SHP77 treated with DMSO at 0.1 percent for 48 hours (cell line): ENCODE measurements around the gene MFSD2B.
"Not testable (repeated sequence)": the region's sequence is repeated elsewhere in the genome, so short reads cannot be mapped to it uniquely, and the experiment has no call there.

Experiments used
- DNase-seq: peaks from one replicate; lab custom pipeline; 2025; lab: John Stamatoyannopoulos, UW

Gene MFSD2B

DNA sequence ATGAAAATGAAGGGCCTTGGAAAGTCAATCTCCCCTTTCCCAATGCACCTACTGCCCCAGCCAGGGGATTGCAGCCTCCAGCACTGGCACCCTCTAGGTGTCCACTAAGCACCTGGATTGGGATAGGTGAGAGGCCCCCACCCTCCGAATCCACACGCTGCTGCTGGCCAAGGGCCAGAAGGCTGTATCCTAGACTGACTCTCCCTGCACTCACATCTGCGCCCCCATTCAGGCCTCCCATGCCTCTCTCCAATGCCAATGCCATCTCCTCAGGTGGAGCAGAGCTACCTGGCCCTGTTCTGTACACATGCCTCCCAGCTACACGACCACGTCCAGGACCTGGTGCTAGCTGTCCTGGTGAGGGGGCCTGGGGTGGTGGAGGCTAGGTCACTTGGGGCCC, 9.8 kb downstream of the MFSD2B start:
- no peak for DNase-seq

DNA sequence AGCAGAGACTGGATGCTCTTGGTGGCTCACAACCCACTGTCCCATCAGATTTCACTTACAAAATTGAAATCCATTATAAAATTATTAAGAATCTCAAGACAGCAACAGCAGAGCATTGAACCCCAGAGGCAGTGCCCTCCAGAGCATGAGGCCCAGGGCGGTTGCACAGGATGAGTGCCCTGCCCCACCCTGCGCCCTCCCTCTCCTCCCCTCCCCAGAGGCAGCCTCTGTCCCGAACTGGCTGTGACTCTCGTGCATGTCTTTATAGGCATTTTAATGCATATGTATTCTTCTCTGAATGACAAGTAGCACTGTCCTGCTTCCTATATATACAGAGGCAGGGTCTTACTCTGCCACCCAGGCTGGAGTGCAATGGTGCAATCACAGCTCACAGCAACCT, 10.4 kb downstream of the MFSD2B start:
- no peak for DNase-seq

DNA sequence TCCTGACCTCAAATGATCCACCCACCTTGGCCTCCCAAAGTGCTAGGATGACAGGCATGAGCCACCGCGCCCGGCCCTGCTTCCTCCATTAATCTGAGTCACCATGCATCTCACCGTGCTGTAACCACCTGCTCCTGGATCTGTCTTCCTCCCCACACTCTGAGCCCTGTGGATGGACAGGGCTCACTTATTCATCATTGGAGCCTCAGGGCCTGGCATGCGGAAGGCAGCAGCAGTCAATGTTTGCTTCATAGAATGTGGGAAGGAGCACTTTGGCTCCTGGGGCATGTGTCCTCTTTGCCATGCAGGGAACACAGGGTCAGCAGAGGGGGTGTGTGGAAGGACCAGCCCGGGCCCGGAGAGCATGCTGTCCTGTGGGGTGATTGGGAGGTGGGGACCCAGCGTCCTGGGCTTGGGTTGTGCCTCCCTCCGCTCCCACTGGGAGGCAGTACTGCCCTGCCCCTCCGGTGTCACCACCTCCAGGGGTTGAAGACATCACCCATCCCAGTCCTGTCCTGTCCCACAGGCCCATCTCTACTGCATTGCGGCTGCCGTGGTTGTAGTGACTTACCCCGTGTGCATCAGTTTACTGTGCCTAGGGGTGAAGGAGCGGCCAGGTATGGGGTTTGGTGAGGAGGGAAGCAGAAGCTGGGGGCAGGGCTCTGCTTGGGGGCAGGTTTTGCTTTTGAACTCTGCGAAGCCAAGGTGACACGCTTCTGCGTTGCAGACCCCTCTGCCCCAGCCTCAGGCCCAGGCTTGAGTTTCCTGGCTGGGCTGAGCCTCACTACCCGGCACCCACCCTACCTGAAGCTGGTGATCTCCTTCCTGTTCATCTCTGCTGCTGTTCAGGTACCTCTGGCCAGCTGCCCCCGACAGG, 11.5 kb downstream of the MFSD2B start:
- no peak for DNase-seq

DNA sequence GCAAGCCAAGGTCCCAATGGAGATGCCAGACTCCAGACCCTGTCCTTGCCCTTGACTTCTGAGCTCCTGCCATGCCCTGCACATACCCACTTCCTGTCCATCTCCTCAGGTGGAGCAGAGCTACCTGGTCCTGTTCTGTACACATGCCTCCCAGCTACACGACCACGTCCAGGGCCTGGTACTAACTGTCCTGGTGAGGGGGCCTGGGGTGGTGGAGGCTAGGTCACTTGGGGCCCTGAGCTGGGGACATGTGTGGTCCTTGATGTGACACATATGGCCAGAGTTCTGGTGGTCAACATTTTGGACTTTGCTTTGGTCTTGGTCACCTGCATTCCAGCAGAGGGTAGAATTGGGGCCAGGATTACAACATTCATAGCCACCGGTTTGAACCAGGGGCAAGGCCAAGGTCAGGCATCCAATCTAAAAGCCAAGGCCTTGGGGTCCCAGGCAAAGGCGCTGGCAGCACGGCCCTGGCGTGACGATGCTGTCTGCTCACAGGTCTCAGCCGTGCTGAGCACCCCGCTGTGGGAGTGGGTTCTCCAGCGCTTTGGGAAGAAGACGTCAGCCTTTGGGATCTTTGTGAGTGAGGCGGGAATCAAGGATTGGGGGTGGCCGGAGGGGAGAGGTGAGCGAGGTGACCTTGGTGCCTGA, 12.6 kb downstream of the MFSD2B start:
- DNase-seq, result no peak

DNA sequence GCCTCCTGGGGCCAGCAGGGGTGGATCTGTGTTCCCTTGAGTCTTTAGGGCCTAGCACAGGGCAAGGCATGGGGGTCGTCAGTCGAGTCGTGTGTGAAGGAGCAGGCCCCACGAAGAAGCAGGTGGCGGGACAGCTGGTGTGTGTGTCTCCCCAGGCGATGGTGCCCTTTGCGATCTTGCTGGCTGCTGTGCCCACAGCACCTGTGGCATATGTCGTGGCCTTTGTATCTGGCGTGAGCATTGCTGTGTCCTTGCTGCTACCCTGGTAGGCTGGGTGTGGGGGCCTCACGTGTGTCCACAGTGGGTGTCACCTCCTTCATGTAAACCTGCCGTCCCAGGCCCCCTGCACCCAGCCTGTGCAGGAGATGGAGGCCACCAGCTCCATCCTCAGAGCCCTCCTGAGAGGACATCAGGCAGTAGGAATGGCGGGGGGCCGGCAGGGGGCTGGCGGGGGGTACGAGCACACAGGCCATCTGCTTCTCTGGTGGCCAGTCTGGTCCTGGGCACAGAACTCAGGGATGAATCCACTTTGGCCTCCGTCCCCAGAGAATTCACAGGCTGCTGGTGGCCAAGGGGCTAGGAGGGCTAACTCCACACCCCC, 13.2 kb downstream of the MFSD2B start:
- DNase-seq, result no peak

DNA sequence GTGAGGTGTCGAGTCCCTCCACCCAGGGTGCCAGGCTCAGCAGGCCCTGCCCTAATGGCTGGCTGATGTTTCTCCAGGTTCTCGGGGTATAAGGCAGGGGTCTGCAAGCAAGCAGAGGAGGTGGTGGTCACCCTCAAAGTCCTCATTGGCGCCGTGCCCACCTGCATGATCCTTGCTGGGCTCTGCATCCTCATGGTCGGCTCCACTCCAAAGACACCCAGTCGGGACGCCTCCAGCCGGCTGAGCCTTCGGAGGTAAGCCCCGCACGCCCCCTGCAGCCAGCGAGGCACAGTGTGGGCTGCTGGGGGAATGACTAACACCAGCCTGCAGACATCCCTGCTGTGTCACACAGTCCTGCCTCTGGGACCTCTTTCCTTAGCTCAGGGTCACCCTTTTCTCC, 14.1 kb downstream of the MFSD2B start:
- DNase-seq, result no peak

DNA sequence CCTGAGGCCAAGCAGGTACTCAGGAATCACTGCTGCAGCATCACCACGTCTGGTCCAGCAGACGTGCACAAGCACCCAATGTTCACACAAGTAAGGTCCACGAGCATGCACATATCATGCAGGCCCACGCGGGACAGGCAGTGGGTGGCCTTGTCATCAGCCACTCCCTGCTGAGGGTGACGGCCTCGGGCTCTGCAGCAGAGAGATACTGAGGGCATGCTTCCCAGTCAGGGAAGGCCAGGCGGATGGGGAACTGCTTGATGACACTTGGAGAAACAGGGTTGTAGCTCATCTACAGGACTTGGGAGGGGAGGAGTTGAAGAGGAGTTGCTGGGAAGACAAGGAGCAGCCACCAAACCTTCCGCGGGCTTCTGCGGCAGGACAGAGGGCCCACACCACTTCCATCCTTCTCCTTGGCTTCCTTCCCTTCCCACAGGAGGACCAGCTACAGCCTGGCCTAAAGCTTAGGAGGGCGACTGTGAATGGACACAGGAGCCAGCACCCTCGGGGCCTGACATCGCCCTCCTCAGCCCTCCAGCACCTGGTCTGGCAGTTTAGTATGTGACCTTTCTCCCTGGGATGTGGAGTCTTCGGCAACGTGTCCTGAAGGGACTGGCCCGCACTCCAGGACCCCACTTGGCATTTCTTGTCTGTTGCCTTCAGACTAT, 15.2 kb downstream of the MFSD2B start:
- DNase-seq, result no peak

DNA sequence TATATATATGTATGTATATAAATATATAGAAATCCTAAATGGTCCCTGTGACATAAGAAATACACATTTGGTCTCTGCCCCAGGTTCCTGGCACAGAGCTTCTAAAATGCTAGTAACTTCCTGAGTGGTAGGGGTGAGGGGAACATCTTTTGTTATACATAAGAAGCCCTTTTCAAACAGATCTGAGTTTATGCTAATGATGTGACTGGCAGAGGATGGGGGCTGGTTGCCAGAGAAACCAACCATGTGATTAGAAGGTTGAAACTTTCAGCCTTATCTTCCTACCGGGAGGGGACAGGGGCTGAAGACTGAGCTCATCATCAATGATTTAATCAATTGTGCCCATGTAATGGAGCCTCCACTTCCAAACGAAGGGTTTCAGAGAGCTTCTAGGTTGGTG, 16.3 kb downstream of the MFSD2B start:
- no peak for DNase-seq

DNA sequence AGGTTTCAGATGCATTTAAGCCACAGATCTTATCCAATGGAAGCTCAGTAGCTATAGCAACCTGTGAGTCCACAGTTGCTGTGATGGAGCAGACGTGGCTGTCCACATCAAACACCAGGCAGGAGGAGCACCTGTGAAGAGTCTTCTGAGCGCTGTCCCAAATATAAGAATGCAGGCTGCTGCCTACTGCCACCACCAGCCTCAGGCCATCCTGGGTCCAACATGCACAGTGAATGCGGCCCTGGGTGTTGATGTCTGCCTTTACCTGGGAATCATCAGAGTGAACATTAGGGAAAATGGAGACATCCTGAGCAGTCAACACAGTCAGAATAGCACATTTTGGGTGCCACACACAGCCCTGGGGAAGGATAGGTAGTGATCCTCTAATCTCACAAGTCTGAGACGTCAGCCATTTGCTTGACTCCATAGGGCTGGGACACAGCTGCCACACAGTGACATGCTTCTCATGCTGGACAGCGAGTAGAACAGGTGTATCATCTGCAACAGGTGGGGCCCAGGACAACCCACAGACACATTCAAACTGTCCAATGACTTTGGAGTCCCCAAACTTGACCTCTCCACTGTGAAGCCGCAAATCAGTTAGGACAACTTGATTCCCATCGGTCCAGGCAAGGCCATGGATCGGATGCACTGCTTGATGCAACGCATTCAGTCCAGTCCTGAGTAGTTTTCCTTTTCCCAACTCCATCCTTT, 29.1 kb downstream of the MFSD2B start:
- no peak for DNase-seq

DNA sequence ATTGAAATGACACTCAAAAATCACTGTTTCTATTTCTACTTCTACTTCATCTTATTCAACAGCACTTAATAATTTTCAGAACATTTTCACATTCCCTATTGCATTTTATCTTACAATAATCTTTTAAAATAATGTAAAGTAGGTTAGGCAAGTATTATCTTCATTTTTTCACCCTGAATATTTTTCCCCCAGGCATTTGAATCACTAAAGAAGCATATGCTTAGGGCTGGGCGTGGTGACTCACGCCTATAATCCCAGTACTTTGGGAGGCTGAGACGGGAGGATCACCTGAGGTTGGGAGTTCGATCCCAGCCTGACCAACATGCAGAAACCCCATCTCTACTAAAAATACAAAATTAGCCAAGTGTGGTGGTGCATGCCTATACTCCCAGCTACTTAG, 30.6 kb downstream of the MFSD2B start:
- no peak for DNase-seq

DNA sequence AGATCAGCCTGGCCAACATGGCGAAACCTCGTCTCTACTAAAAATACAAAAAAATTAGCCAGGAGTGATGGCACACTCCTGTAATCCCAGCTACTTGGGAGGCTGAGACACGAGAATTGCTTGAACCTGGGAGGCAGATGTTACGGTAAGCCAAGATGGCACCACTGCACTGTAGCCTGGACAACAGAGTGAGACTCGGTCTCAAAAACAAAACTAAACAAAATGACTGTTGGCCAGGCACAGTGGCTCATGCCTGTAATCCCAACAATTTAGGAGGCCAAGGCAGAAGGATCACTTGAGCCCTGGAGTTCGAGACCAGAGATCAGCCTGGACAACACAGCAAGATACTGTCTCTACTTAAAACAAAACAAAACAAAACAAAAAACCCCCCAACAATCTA, 33.2 kb downstream of the MFSD2B start:
- not testable (repeated sequence) for DNase-seq

DNA sequence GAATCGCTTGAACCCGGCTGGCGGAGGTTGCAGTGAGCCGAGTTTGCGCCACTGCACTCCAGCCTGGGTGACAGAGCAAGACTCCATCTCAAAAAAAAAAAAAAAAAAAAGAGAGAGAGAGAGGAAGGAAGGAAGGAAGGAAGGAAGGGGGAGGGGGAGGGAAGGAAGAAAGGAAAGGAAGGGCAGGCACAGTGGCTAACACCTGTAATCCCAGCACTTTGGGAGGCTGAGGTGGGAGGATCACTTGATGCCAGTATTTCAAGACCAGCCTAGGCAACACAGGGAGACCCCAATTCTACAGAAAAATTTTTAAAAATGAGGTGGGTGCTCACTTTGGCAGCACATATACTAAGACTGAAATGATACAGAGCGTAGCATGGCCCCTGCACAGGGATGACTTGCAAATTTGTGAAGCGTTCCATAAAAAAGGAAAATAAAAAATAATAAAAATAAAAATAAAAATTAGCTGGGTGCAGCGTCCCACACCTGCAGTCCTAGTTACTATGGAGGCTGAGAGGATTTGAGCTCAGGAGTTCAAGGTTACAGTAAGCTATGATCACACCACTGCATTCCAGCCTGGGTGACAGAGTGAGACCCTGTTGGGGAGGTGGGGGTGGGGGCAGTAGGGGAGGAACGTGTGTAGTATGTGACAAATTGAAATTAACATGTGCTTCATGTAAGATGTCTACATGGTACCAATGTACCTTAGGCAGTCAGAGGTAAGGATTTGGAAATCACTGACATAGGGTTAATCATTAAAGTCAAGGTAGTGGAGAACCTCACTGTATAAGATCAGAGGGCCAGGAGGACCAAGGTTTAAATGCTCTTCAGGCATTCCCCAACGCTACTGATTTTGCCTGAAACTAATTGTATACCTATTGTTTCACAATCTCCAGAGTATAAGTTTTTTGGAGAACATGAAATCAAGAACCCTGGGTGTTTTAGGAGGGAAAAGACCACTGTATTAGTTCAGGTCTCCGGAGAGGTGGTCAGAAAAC, 35.9 kb downstream of the MFSD2B start:
- no peak for DNase-seq

DNA sequence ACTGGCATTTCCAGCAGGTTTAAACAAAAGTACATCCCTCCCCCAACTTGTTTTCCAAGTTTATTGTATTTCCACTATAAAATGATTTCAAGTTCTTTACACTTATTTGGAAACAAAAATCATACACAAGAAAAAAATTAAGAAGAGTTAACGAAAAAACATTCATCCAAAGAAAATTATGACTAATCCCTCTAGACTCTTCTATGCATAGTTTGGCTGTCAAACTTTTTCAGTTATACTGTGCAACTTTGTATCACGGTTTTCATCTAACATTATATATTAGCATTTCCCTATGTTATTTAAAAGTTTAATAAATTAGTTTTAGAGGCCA, 36.7 kb downstream of the MFSD2B start:
- no peak for DNase-seq

DNA sequence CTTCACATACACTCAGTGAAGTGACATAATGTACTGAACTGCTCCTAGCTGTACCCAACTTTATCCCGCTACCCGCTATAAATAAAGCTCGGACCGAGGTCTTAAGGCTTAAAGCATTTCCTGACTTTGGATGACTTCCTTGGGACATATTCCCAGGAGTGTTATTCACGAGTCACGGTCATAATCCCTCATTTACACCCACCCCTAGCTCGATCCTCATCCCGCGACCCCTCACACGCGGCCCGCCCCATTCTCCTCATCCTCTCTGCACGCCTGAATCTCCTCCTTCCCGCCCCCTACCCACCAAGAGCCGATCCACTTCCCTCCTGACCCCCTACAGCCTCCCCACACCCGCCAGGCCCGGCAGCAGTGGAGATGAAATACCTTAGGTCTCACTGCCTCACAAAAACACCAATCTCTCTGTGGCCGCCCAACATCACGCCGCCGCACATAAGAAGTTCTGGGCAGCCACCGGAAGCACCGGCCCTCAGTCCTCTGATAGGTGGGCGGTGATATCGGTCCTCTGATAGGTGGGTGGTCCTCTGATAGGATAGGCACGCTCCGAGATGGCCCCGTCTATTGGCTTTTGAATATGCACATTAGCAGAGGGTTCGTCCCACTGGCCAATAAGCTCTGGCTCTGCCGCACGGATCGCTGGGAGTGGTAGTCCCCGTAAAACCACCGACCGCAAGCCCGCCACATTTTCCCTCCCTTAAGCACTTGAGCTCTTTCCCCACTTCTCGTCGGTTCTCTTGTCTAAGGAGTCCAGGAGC, 37.2 kb downstream of the MFSD2B start, which contains the start of gene WDCP:
Gene WDCP (minus strand): TSS at position 462 of the 773 bp plus-strand sequence. CDS start 7,897 bp downstream, outside the sequence.
- peak; percentile 98 for DNase-seq

DNA sequence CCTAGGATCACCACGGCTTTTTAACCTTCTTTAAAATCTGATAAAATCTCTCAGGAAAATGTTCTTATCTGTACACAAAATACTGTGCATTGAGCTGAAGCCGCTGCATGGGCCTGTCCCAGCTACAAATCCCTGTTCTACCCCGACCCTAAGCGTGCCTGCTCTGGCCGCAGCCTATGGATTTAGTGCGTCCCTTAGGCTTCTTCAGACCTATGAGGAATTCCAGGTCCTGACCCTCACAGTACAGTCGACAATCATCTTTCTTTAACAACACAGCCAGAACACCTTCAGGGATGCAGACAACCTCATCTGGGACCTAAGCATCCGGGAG, 37.8 kb downstream of the MFSD2B start:
- no peak for DNase-seq

DNA sequence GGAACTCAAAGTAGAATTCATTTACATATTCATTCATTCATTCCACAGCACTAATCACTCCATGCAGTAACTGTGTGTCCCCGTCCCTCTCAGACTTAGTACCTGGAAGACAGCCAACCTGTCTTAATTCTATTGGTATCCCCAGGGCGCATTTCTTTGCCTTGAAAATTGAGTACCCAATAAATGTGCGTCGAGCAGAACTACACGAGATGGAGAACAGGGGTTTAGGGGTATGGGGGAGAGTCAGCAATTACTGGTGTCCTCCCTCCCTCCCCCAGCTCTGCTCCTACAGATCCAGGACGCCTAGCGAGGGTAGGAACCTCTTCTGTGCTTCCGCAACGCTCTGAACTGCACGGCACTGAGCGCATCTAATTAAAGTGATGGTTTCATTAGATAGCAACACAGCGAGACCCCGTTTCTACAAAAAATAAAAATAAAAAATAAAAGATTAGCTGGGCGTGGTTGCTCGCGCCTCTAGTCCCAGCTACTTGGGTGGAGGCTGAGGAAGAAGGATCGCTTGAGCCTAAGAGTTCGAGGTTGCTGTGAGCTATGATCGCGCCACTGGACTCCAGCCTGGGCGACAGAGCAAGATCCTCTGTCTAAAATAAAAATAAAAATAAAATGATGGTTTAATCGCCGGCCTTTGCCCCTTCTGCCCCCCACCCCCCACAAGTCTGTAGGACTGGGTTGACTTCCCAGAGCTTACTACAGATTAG, 39.0 kb downstream of the MFSD2B start:
- DNase-seq, result no peak

DNA sequence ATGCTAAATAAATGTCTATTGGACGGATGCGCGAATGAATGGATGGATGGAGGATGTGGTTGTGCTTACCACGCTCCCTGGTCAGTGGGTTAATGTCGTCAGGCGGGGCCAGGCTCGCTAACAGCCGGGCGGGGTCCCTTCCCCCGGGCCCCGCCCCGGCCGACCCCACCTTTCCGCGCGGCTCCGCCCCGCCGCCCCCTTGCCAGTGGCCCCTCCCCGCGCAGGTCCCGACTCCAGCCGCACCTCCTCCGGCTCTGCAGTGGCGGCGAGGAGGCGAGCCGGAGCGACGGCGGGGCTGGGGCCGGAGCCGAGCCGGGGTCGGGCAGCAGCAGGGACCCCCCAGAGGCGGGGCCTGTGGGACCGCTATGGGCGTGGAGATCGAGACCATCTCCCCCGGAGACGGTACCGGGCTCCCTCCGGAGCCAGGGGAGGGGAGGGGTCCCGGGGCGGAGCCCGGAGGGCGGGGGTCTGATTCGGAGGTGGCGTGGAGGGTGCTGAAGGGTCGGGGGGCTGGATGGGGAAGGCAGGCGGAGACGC, 39.7 kb downstream of the MFSD2B start, which contains the start of gene FKBP1B:
Gene FKBP1B (plus strand): TSS at position 257 of the 537 bp plus-strand sequence. CDS start 109 bp downstream, at position 366.
- DNase-seq, result no peak

DNA sequence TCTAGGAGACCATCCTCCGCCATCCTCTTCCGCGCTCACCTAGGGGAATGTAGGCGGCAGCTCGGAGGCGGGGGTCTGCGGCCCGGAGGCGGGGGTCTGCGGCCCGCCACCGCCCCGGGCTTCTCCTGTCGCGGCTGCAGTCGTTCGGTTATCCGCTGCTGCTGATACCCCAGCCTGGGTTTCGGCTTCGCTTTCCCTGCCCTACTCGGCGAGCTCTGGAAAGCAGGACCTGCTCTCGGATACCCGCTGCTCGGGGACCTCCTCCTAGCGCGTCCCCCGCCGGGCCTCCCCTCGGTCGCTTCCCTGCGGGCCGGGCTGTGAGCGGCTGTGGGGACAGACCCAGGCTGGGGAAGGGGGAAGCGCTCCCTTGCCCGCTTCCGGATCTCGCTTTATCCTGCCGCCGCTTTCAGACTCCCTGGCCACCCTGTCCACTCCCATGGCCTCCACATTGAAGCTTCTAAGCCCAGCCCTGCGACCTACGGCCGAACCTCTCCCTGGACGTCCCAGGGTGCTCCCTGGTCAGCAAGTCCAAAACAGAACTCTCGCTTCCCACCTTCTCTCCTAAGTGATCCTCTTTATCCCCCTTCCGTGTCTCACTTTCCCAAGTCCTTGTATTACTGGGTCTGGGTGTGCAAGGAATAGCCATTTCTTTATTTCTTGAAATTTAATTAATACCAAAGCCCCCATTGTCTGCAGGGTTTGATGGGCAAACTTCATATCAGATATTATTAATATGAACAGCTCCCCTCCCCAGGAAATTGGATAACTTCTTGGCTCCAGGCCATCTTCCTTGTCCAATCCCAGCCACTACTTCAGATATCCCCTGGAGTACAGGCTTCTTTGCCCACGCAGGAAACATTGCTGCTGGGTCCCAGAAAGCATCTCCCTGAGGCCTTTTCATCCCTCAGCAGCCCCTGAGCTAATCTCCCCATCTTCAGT, 40.4 kb downstream of the MFSD2B start:
- DNase-seq, result no peak
